PC-3 (cell line): ENCODE measurements around the gene STXBP6. TPM values are rescaled to one million over a fixed set of nuclear protein-coding genes. Genes with fewer than 3 reads are reported as not detected.

Experiments
- ATAC-seq: fragments of 200-7000 bp; cut with Tn5 transposase; 2 replicates; pipeline ENCODE4 v1.9.1; 2020; ENCODE audit warnings: mild to moderate bottlenecking, moderate library complexity
- BruUV-seq: library from RNA; stranded (reverse); fragments of 400-500 nt; replicated peaks from 2 replicates; lab custom pipeline; 2021; lab: Mats Ljungman, UMichigan
- CTCF ChIA-PET: fragments of 300-600 bp; sonication (Branson Sonifier 250); formaldehyde crosslinking; loops from one replicate; lab custom pipeline; 2022; ENCODE audit warnings: antibody characterized with exemption; lab: Charles Lee
- POLR2A ChIA-PET: fragments of 300-600 bp; sonication (Branson Sonifier 250); formaldehyde crosslinking; loops from one replicate; lab custom pipeline; 2022; ENCODE audit warnings: antibody characterized with exemption; ENCODE audit not compliant: unreplicated experiment; lab: Charles Lee
- DNase-seq: peaks from one replicate; pipeline ENCODE4 v3.0.0-alpha.2; 2015
- H2AFZ ChIP-seq: fragments of 300-600 bp; sonication (generic); 2 replicates; pipeline ENCODE4 v1.6.0; 2016; ENCODE audit warnings: antibody characterized with exemption, low read length
- H3F3A ChIP-seq: fragments of 300-600 bp; sonication (generic); one replicate; pipeline ENCODE4 v1.6.0; 2017; ENCODE audit warnings: antibody characterized with exemption, low read length, control low read depth, mild to moderate bottlenecking; ENCODE audit not compliant: unreplicated experiment
- H3K27ac ChIP-seq: fragments of 300-600 bp; sonication (generic); 2 replicates; pipeline ENCODE4 v1.5.1; 2016; ENCODE audit warnings: mild to moderate bottlenecking, low read length
- H3K27me3 ChIP-seq: fragments of 300-600 bp; sonication (generic); 2 replicates; pipeline ENCODE4 v1.6.1; 2016; ENCODE audit warnings: low read length, mixed read lengths
- H3K36me3 ChIP-seq: fragments of 300-600 bp; sonication (generic); 2 replicates; pipeline ENCODE4 v1.6.1; 2016; ENCODE audit warnings: low read depth, mixed run types, low read length, mixed read lengths
- H3K4me1 ChIP-seq: fragments of 300-600 bp; sonication (generic); 2 replicates; pipeline ENCODE4 v1.5.1; 2016; ENCODE audit warnings: low read length; ENCODE audit not compliant: insufficient read depth
- H3K4me2 ChIP-seq: fragments of 300-600 bp; sonication (generic); 2 replicates; pipeline ENCODE4 v1.6.0; 2016; ENCODE audit warnings: low read length
- H3K4me3 ChIP-seq: fragments of 300-600 bp; sonication (generic); 2 replicates; pipeline ENCODE4 v1.5.1; 2016; ENCODE audit warnings: mild to moderate bottlenecking, low read length, mixed read lengths
- H3K79me2 ChIP-seq: fragments of 300-600 bp; sonication (generic); 2 replicates; pipeline ENCODE4 v1.6.1; 2017; ENCODE audit warnings: low read length, mixed read lengths
- H3K9ac ChIP-seq: fragments of 300-600 bp; sonication (generic); 2 replicates; pipeline ENCODE4 v1.6.0; 2016; ENCODE audit warnings: mild to moderate bottlenecking, low read length
- H3K9me2 ChIP-seq: fragments of 300-600 bp; sonication (generic); replicated peaks from 2 replicates; pipeline ENCODE4 v1.6.1; 2016; ENCODE audit warnings: mixed run types, low read length, mixed read lengths
- H3K9me3 ChIP-seq: fragments of 300-600 bp; sonication (generic); 2 replicates; pipeline ENCODE4 v1.6.1; 2016; ENCODE audit warnings: low read length, mixed read lengths
- H4K20me1 ChIP-seq: fragments of 300-600 bp; sonication (generic); 2 replicates; pipeline ENCODE4 v1.6.1; 2016; ENCODE audit warnings: low read length, mixed read lengths
- EZH2 ChIP-seq: fragments of 300-600 bp; sonication (generic); IDR thresholded peaks from one replicate; pipeline ENCODE4 v1.6.1; 2017; ENCODE audit warnings: antibody characterized with exemption, mild to moderate bottlenecking, low read length; ENCODE audit not compliant: unreplicated experiment
- EZH2phosphoT487 ChIP-seq: fragments of 300-600 bp; sonication (generic); IDR thresholded peaks from 2 replicates; pipeline ENCODE4 v1.6.1; 2018; ENCODE audit warnings: mild to moderate bottlenecking, antibody characterized with exemption, low read length, borderline replicate concordance
- intact Hi-C: fragments of 100-400 bp; cut with micrococcal nuclease; formaldehyde crosslinking; loops from 2 replicates; pipeline ENCODE4 v1.9.0; 2023
- total RNA-seq: library from RNA; depleted of rRNA; stranded (reverse); fragments of >200 nt; gene quantifications from 2 replicates; pipeline ENCODE4 v1.2.3, GENCODE V29; 2014
- TF ChIP-seq, protein P1 (sequence below): fragments of 300-600 bp; sonication (generic); conservative IDR thresholded peaks from 2 replicates; pipeline ENCODE4 v1.5.1; 2017; ENCODE audit warnings: antibody characterized with exemption, low read depth, mild to moderate bottlenecking, low read length

The STXBP6 gene
- total RNA-seq, 1 experiment from 2014 or later, result 0.40 TPM

DNA sequence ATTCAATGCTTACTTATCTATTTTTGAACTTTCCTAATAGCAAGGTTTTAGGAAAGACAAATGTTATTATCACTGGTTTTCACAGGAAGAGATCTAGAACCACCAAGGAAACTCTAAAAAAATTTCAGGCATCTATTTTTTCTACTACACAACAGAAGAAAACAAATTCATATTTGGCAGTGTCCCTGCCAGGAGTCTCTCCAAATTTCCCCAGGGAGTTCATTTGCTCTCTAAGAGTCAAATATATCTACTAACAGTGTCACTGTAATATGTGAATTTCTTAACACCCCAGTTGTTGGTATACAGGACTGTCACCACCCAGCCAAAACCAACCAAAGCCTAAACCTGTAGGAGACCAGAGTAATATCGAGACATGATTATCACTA lies 83.4 kb downstream of the STXBP6 start:
- ChIA-PET CTCF (no interaction called here), POLR2A (no interaction called here)
- Histone ChIP-seq H3K4me3 (no peak overlapping the region), H3F3A (no peaks in the 10 kb centered on the region), H3K9me3 (no peaks in the 10 kb centered on the region), H3K9me2 (no peaks in the 10 kb centered on the region), H3K9ac (no peak overlapping the region), H3K27ac (no peak overlapping the region), H3K36me3 (no peaks in the 10 kb centered on the region), H3K4me2 (no peak overlapping the region), H3K4me1 (no peaks in the 10 kb centered on the region), H3K79me2 (no peaks in the 10 kb centered on the region), H2AFZ (no peak overlapping the region), H3K27me3 (no peaks in the 10 kb centered on the region), H4K20me1 (no peaks in the 10 kb centered on the region)
- intact Hi-C loops, result no loop called here
- TF ChIP-seq EZH2 (no peak), EZH2phosphoT487 (no peak)
- TF ChIP-seq, protein P1, sequence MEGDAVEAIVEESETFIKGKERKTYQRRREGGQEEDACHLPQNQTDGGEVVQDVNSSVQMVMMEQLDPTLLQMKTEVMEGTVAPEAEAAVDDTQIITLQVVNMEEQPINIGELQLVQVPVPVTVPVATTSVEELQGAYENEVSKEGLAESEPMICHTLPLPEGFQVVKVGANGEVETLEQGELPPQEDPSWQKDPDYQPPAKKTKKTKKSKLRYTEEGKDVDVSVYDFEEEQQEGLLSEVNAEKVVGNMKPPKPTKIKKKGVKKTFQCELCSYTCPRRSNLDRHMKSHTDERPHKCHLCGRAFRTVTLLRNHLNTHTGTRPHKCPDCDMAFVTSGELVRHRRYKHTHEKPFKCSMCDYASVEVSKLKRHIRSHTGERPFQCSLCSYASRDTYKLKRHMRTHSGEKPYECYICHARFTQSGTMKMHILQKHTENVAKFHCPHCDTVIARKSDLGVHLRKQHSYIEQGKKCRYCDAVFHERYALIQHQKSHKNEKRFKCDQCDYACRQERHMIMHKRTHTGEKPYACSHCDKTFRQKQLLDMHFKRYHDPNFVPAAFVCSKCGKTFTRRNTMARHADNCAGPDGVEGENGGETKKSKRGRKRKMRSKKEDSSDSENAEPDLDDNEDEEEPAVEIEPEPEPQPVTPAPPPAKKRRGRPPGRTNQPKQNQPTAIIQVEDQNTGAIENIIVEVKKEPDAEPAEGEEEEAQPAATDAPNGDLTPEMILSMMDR, result no peak
- no peak for DNase-seq
- no TSS peak for BruUV-seq
- ATAC-seq, result no peak

GRCh38 chr14:24965934-24966578 lies 83.9 kb downstream of the STXBP6 start:
- Histone ChIP-seq H3K9ac (no peak overlapping the region), H2AFZ (no peak overlapping the region), H3F3A (no peaks in the 10 kb centered on the region), H3K4me1 (no peaks in the 10 kb centered on the region), H3K9me2 (no peaks in the 10 kb centered on the region), H4K20me1 (no peaks in the 10 kb centered on the region), H3K9me3 (no peaks in the 10 kb centered on the region; the same call in 1 of the 2 replicates), H3K4me2 (no peak overlapping the region), H3K36me3 (no peaks in the 10 kb centered on the region), H3K4me3 (no peak overlapping the region), H3K27me3 (no peaks in the 10 kb centered on the region), H3K79me2 (no peaks in the 10 kb centered on the region), H3K27ac (no peak overlapping the region)
- intact Hi-C loops, result no loop called here
- ChIA-PET POLR2A (no interaction called here), CTCF (no interaction called here)
- ATAC-seq (no peak), DNase-seq (no peak)
- TF ChIP-seq, protein P1, result no peak
- TF ChIP-seq EZH2phosphoT487 (no peak), EZH2 (no peak)
- no TSS peak for BruUV-seq

DNA sequence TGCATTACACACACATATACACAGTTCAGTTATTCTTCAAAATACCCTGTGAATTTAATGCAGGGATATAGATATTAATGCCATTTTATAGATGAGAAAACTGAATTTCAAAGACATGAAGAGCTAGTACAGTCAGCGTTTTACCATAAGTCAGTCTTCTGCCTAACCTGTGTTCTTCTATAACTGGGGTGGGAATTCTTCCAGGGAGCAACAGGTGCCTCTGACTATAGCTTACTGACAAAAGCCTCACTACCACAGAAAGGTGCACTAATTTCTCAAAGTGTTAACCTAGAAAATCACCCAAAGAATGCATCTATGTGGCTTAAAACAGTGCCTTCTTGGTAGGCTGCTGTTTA lies 84.4 kb downstream of the STXBP6 start:
- no peak for DNase-seq
- H3K9me2 ChIP-seq, result no peaks in the 10 kb centered on the region
- H3K27ac ChIP-seq, result no peak overlapping the region
- no peak overlapping the region for H3K9ac ChIP-seq
- H3K9me3 ChIP-seq, result no peaks in the 10 kb centered on the region; the same call in 1 of the 2 replicates
- no peaks in the 10 kb centered on the region for H3K36me3 ChIP-seq
- H3F3A ChIP-seq, result no peaks in the 10 kb centered on the region
- H3K79me2 ChIP-seq, result no peaks in the 10 kb centered on the region
- ChIA-PET CTCF (no interaction called here), POLR2A (no interaction called here)
- no peaks in the 10 kb centered on the region for H4K20me1 ChIP-seq
- intact Hi-C loops, result no loop called here
- TF ChIP-seq EZH2phosphoT487 (no peak), EZH2 (no peak)
- TF ChIP-seq, protein P1, result no peak
- no peak overlapping the region for H3K4me2 ChIP-seq
- no peak overlapping the region for H2AFZ ChIP-seq
- no peaks in the 10 kb centered on the region for H3K4me1 ChIP-seq
- no TSS peak for BruUV-seq
- no peak for ATAC-seq
- no peak overlapping the region for H3K4me3 ChIP-seq
- H3K27me3 ChIP-seq, result no peaks in the 10 kb centered on the region
